GM12892 (cell line): Measurements from ENCODE around the gene TTYH3.

Experiments
- DNase-seq: peaks from one replicate; pipeline ENCODE4 v3.0.0; 2011; ENCODE audit not compliant: insufficient read length
- FAIRE-seq: peaks from 2 replicates; lab custom pipeline; 2011; peaks lifted over from hg19 to GRCh38; lab: Jason Lieb, UNC
- POLR2A ChIP-seq: IDR thresholded peaks from 2 replicates; pipeline ENCODE4 v1.6.1; 2011; ENCODE audit warnings: low read depth, low read length, control low read depth
- POLR2AphosphoS5 ChIP-seq: IDR thresholded peaks from 2 replicates; pipeline ENCODE4 v1.6.1; 2011; ENCODE audit warnings: low read depth, low read length, control low read depth
- TAF1 ChIP-seq: IDR thresholded peaks from 2 replicates; pipeline ENCODE4 v1.6.1; 2011; ENCODE audit warnings: low read depth, mild to moderate bottlenecking, control low read depth, low read length, borderline replicate concordance

TTYH3 gene

DNA sequence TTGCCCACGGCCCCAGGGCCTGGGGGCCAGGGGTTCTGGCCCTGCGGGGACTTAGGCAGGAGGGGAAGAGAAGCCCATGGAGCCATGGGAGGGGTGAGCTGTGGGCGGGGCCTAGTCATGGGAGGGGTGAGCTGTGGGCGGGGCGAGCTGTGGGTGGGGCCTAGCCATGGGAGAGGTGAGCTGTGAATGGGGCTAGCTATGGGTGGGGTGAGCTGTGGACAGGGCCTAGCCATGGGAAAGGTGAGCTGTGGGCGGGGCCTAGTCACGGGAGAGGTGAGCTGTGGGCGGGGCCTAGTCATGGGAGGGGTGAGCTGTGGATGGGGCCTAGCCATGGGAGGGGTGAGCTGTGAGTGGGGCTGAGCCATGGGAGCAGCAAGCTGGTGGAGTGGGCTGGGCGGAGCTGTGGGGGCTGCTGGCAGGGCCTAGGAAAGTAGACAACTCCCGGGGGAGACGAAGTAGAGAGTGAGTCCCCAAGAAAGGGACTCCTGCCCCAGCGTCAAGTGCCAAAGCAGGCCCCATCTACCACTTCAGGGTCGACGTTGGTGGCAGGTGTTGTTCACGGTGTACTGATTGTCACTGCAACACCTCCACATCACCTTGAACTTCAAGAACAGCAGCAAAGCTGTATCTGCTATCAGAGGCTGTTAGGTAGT lies 19.2 kb upstream of the TTYH3 start:
- DNase-seq (peak; percentile 53), FAIRE-seq (peak; percentile 9)
- TF ChIP-seq TAF1: no peak
- TF ChIP-seq POLR2A: no peak

GRCh38 chr7:2613098-2613930 lies 18.5 kb upstream of the TTYH3 start:
- TF ChIP-seq POLR2AphosphoS5 (no peak), POLR2A (no peak), TAF1 (no peak)
- no peak for FAIRE-seq
- no peak for DNase-seq

GRCh38 chr7:2613931-2614600 lies 17.7 kb upstream of the TTYH3 start:
- TF ChIP-seq TAF1 (no peak), POLR2A (no peak), POLR2AphosphoS5 (no peak)
- FAIRE-seq (no peak), DNase-seq (no peak)

- no peak for FAIRE-seq
- no peak for DNase-seq
- TF ChIP-seq POLR2A (no peak), POLR2AphosphoS5 (no peak), TAF1 (no peak)
Observed at GRCh38 chr7:2614631-2615330, 17.0 kb upstream of the TTYH3 start.

DNA sequence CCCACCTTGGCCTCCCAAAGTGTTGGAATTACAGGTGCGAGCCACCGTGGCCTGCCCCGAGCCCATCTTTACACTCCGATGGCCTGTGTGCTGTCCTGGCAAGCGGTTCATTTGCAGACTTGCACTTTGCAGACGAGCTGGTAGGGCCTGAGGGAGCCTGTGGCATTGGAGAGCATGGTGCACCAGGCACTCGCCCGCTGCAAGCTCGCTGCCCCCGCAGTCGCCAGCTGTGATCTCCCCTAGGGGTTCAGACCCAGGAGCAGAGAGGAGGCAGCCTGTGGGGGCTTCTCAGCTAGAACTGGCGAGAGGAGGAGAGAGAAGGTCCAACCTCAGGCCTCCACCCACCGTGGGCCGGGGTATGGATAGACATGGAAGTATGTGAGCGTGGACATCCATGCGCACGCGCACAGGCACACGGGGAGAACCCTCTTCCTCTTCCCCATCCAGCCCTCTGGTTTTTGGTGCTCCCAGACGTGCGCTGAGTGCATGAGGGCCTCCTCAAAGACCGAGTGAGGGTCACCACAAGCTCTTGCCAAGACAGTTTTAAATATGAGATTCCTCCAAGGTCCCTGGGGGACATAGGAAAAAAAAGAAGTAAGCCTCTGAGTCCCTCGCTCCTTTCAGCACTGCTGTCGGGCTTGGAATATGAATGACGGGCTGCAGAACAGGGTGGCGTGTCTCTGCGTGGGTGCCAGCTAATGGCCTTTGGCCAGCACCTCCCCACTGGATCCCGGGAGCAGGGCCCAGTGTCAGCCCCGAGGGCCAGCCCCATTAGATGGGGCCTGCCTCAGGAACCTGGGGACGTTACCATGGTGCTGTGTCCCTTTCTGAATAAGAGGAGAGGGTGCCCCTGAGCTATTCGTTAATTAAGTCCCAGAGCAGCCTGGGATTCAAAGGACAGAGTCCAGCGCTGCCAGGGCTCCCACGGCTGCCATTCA lies 15.1 kb upstream of the TTYH3 start:
- DNase-seq: no peak
- FAIRE-seq: no peak
- no peak for TF ChIP-seq POLR2AphosphoS5

DNA sequence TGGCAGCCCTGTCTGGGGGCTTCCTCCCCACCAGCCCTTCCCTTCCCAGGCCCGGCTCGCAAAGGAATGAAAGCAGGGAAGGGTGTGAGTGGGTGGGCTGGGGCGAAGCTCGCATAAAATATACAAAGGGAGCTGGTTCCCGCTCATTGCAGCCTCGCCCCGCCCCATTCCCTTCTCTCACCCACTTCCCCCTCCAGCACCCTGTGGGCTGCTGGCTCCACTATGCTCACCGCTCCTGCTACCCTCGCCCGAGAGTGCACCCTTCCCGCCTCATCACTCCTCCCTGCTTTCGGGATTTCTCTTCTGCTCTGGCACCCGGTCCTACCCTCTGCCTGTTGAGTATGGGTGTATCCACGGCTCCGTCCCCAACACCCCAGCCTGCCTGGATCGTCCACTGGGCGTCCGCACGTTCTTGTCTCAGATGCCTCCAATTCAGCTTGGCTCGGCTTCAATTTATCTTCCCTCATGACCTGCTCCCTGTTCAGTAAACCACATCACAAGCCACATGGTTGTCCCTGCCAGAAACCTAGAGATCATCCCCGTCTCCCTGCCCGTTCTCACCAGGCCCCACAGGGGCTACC lies 14.4 kb upstream of the TTYH3 start:
- FAIRE-seq: no peak
- DNase-seq: no peak
- no peak for TF ChIP-seq POLR2A
- TF ChIP-seq TAF1: no peak
- no peak for TF ChIP-seq POLR2AphosphoS5

GRCh38 chr7:2619116-2619515 lies 12.7 kb upstream of the TTYH3 start:
- DNase-seq: no peak
- TF ChIP-seq POLR2AphosphoS5 (no peak), TAF1 (no peak), POLR2A (no peak)
- FAIRE-seq: no peak

DNA sequence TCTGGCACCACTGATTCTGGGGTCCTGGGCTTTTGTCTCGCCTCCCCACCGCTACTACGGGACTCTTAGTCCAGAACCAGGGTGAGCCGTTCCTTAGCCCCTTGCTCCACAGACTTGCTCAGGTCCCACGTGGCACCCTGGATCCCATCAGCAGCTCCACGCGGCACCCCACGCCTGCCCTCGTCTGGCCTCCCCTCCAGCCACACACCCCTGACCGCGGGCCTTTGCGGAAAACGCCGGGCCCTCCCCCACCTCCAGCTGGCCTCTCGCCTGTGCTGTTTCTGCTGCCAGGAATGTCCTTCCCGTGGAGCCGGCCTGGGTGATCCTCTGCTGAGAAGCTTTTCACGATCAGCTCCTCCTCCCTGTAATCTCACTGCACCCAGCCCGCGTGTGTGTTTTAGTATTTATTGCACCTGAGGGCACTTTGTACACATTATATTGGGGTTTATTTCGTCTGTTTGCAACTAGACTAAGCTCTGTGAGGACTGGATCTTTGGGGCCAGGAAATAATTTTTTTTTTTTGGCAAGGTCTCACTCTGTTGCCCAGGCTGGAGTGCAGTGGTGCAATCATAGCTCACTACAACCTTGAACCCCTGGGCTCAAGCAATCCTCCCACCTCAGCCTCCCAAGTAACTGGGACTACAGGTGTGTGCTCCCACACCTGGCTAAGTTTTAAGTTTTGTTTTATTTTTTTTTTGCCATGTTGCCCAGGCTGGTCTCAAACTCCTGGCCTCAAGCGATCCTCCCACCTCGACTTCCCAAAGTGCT lies 10.5 kb upstream of the TTYH3 start:
- TF ChIP-seq POLR2A (no peak), TAF1 (no peak), POLR2AphosphoS5 (no peak)
- no peak for DNase-seq
- FAIRE-seq: no peak

DNA sequence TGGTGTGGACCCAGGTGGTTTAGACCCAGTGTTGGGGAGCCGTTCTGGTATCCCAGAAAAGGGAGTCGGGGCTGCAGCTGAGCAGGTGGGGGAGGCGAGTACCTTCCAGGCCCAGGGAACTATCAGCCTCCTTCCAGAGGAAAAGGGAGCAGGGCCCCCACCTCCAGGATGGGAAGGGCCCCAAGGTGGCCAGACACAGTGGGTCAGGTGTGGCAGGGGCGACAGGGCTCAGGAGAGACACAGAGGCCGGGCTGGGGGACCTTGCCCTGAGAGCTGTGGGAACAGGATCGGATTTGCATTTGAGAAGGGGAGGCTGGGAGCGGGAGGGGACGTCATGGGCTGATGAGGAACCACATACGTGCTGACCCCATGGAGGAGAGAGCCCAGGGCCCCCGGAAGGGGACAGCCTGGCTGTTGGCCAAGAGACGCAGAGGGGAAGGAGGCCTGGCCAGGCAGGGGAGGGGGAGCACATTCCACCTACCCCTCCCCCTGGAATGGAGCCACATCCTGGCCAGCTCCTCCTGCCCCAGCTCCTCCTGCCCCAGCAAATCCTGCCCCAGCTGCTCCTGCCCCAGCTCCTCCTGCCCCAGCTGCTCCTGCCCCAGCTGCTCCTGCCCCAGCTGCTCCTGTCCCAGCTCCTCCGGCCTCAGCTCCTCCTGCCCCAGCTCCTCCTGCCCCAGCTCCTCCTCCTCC lies 9.7 kb upstream of the TTYH3 start:
- FAIRE-seq: no peak
- no peak for DNase-seq
- TF ChIP-seq POLR2AphosphoS5 (no peak), POLR2A (no peak), TAF1 (no peak)
